Panc1 (cell line): Measurements from ENCODE around the gene DAGLA. TPM values are rescaled to one million over a fixed set of nuclear protein-coding genes. Genes with fewer than 3 reads are reported as not detected.

Experiments
- ATAC-seq: fragments of 200-7000 bp; cut with Tn5 transposase; 2 replicates; pipeline ENCODE4 v1.9.1; 2020; ENCODE audit warnings: mild to moderate bottlenecking, moderate library complexity
- BruUV-seq: library from RNA; stranded (reverse); fragments of 400-500 nt; replicated peaks from 2 replicates; lab custom pipeline; 2021; lab: Mats Ljungman, UMichigan
- CTCF ChIA-PET: fragments of 300-600 bp; sonication (Branson Sonifier 250); formaldehyde crosslinking; loops from one replicate; lab custom pipeline; 2022; ENCODE audit warnings: antibody characterized with exemption; lab: Charles Lee
- POLR2A ChIA-PET: fragments of 300-600 bp; sonication (Branson Sonifier 250); formaldehyde crosslinking; loops from one replicate; lab custom pipeline; 2022; ENCODE audit warnings: antibody characterized with exemption; lab: Charles Lee
- DNase-seq: peaks from one replicate; pipeline ENCODE4 v3.0.0-alpha.2; 2010; ENCODE audit warnings: low read depth, low spot score
- H3K27ac ChIP-seq: 2 replicates; pipeline ENCODE4 v1.5.1; 2011; ENCODE audit warnings: mild to moderate bottlenecking, low read length, inconsistent platforms
- H3K27me3 ChIP-seq: fragments of 200-500 bp; sonication (Bioruptor generic); 2 replicates; pipeline ENCODE4 v1.6.0; 2014; ENCODE audit warnings: low read length, inconsistent platforms; ENCODE audit not compliant: control insufficient read depth, insufficient read depth
- H3K36me3 ChIP-seq: fragments of 200-500 bp; sonication (Bioruptor generic); 2 replicates; pipeline ENCODE4 v1.5.1; 2014; ENCODE audit warnings: inconsistent platforms, mild to moderate bottlenecking, low read length, moderate library complexity; ENCODE audit not compliant: control insufficient read depth, insufficient read depth
- H3K4me1 ChIP-seq: 2 replicates; pipeline ENCODE4 v1.5.1; 2011; ENCODE audit warnings: inconsistent platforms, mild to moderate bottlenecking, low read length, moderate library complexity; ENCODE audit not compliant: control insufficient read depth, insufficient read depth
- H3K4me3 ChIP-seq, 2 experiments: 2 replicates each; pipeline ENCODE4 v1.5.1; 2011 to 2012; ENCODE audit warnings: low read depth in 2 of 2, low read length in 2 of 2, mild to moderate bottlenecking in 2 of 2, inconsistent platforms in 1 of 2, moderate library complexity in 1 of 2
- H3K9me3 ChIP-seq: fragments of 200-500 bp; sonication (Bioruptor generic); 2 replicates; pipeline ENCODE4 v1.5.1; 2014; ENCODE audit warnings: low read depth, mild to moderate bottlenecking, inconsistent platforms, low read length, moderate library complexity; ENCODE audit not compliant: control insufficient read depth, insufficient read depth
- CTCF ChIP-seq: fragments of 450-650 bp; IDR thresholded peaks from 2 replicates; pipeline ENCODE4 v1.5.1; 2017; ENCODE audit warnings: mild to moderate bottlenecking
- POLR2AphosphoS5 ChIP-seq: IDR thresholded peaks from 2 replicates; pipeline ENCODE4 v1.6.1; 2012; ENCODE audit warnings: mild to moderate bottlenecking, low read depth, low read length, moderate library complexity
- REST ChIP-seq, 2 experiments: IDR thresholded peaks; 2 replicates each; pipeline ENCODE4 v1.6.1; 2011 to 2012; ENCODE audit warnings: low read depth in 2 of 2, control low read depth in 1 of 2, low read length in 1 of 2, mild to moderate bottlenecking in 1 of 2, moderate library complexity in 1 of 2; ENCODE audit not compliant: insufficient read depth in 1 of 2
- SIN3A ChIP-seq: IDR thresholded peaks from 2 replicates; pipeline ENCODE4 v1.6.1; 2012; ENCODE audit warnings: low read depth, mild to moderate bottlenecking, low read length, moderate library complexity, borderline replicate concordance; ENCODE audit not compliant: insufficient read depth
- TCF7L2 ChIP-seq: IDR thresholded peaks from 2 replicates; pipeline ENCODE4 v1.6.1; 2011; ENCODE audit warnings: mild to moderate bottlenecking, low read depth, low read length, inconsistent platforms
- in situ Hi-C: cut with HindIII; loops from 2 replicates; pipeline ENCODE4 v1.10.0; 2016; ENCODE audit warnings: low sequenced_read_pairs, low pct_unique_long_range_greater_than_20kb
- intact Hi-C: fragments of 100-400 bp; cut with micrococcal nuclease; formaldehyde crosslinking; loops from one replicate; pipeline ENCODE4 v1.10.0; 2022; ENCODE audit not compliant: unreplicated experiment
- total RNA-seq: library from RNA; stranded (reverse); gene quantifications from one replicate; pipeline ENCODE4 v1.2.1, GENCODE V29; 2021; ENCODE audit not compliant: unreplicated experiment

DAGLA gene
- total RNA-seq, 1 experiment from 2014 or later = 6.4 TPM

GRCh38 chr11:61744609-61745156, 64.5 kb downstream of the DAGLA start:
- Histone ChIP-seq H3K36me3 (no peaks in the 10 kb centered on the region), H3K27me3 (no peaks in the 10 kb centered on the region), H3K9me3 (no peaks in the 10 kb centered on the region), H3K4me3 (no peak overlapping the region), H3K4me1 (no peaks in the 10 kb centered on the region; the same call in 1 of the 2 replicates), H3K27ac (no peak overlapping the region)
- ChIA-PET CTCF (interaction anchor here (1.3 kb wide), 1 partner anchor 34 kb away, joined by 3 read pairs; no protein-coding TSS in a partner anchor), POLR2A (no interaction called here)
- no TSS peak for BruUV-seq
- no peak for DNase-seq
- ATAC-seq = no peak
- intact Hi-C loops = no loop called here
- TF ChIP-seq POLR2AphosphoS5 (no peak), CTCF (no peak), REST (IDR thresholded peaks at IDR 0.05; ENCODE audit: insufficient read depth in 1 of 2, low read depth in 2 of 2, low read length in 1 of 2) (no peak), SIN3A (no peak), TCF7L2 (no peak)
- in situ Hi-C loops = no loop called here

- intact Hi-C loops (no loop called here), in situ Hi-C loops (no loop called here)
- TF ChIP-seq POLR2AphosphoS5 (no peak), CTCF (no peak), REST (IDR thresholded peaks at IDR 0.05; ENCODE audit: insufficient read depth in 1 of 2, low read depth in 2 of 2, low read length in 1 of 2) (no peak), TCF7L2 (no peak), SIN3A (no peak)
- ChIA-PET CTCF (interaction anchor here (1.2 kb wide), 1 partner anchor 12 kb away, joined by 5 read pairs; no protein-coding TSS in a partner anchor), POLR2A (interaction anchor here (0.6 kb wide), 1 partner anchor 264 kb away, joined by 5 read pairs; no protein-coding TSS in a partner anchor)
- no TSS peak for BruUV-seq
- Histone ChIP-seq H3K27ac (no peak overlapping the region), H3K9me3 (no peaks in the 10 kb centered on the region), H3K27me3 (no peaks in the 10 kb centered on the region), H3K4me3 (no peak overlapping the region), H3K36me3 (no peaks in the 10 kb centered on the region), H3K4me1 (no peaks in the 10 kb centered on the region; the same call in 1 of the 2 replicates)
- DNase-seq (no peak), ATAC-seq (no peak)
Observed at GRCh38 chr11:61745781-61746441, 65.7 kb downstream of the DAGLA start.
